ENCODE data around the gene PTH2.

DNA sequence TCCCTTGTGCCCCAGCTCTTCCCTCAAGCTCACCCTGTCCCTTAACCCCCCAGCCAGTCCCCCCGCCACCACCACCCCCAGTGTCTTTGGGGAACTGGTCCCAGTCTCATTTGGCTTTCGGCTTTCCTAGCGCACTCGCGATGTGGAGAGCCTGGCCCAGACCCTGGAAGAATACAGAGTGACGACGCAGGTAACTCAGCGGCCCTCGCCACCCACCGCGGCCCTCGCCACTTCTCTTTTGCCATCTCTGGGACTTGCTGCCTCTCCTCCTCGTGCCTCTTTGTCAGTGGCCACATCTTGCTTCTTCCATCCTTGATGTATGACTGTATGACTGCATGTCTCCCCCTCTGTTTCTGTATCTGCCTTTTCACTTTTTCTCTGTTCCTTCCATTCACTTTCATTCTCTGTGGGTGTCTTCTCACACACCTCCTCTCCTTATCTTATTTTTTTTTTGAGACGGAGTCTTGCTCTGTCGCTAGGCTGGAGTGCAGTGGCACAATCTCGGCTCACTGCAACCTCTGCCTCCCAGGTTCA, 15.7 kb downstream of the PTH2 start:
- TF ChIP-seq POLR2A (IDR thresholded peaks at IDR 0.05) (no peak), POLR2AphosphoS5 (IDR thresholded peaks at IDR 0.05) (no peak)
- TF ChIP-seq, protein P1, sequence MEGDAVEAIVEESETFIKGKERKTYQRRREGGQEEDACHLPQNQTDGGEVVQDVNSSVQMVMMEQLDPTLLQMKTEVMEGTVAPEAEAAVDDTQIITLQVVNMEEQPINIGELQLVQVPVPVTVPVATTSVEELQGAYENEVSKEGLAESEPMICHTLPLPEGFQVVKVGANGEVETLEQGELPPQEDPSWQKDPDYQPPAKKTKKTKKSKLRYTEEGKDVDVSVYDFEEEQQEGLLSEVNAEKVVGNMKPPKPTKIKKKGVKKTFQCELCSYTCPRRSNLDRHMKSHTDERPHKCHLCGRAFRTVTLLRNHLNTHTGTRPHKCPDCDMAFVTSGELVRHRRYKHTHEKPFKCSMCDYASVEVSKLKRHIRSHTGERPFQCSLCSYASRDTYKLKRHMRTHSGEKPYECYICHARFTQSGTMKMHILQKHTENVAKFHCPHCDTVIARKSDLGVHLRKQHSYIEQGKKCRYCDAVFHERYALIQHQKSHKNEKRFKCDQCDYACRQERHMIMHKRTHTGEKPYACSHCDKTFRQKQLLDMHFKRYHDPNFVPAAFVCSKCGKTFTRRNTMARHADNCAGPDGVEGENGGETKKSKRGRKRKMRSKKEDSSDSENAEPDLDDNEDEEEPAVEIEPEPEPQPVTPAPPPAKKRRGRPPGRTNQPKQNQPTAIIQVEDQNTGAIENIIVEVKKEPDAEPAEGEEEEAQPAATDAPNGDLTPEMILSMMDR (IDR thresholded peaks at IDR 0.05): no peak

Measured in suprapubic skin (tissue), 4 donors.